ENCODE results near the gene ABHD16A. TPM values are rescaled to one million over a fixed set of nuclear protein-coding genes. Genes with fewer than 3 reads are reported as not detected.

ABHD16A gene
- total and polyA plus RNA-seq, 2 of the 13 experiments (the other 11 are each of a cell fraction or from before 2014, with no cell fraction given), result 43.5 to 45.4 TPM

DNA sequence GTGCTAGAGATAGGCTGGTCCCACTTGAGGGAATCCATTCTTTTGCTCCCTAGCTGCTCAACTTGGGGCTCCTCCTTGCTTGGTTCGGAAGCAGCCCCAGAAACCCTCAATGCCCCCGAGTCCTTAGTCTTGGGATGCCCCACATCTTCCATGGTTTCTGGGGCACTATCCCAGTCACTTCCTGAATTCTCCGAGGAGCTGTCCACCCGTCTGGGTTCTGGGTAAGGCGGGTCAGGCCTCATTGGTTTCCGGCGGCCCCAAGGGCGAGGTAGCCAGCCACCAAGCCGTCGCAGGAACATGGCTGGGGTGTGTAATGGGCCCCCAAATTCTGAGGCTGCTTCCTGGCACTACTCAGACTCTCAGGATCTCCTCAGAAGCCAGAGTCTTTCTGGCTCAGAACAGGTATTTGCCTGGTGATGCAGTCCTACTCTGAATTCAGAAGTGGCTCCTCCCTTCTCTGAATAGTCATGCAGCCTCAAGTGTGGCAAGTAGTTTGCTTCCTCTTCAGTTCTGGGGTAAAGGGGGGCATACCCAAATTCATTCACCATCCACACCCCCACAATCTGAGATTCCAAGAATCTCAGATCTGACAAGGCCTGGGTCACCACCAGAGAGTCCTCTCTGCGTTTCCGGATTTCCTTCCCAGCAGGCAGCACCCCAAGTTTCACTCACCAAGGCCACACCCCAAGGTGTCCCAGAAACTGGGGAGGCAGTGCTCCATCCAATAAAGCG is 43.3 kb downstream of the ABHD16A start (continued):
- no peak for TF ChIP-seq CEBPZ (IDR thresholded peaks at IDR 0.05; ENCODE audit: low read length)
- TF ChIP-seq, protein P1, sequence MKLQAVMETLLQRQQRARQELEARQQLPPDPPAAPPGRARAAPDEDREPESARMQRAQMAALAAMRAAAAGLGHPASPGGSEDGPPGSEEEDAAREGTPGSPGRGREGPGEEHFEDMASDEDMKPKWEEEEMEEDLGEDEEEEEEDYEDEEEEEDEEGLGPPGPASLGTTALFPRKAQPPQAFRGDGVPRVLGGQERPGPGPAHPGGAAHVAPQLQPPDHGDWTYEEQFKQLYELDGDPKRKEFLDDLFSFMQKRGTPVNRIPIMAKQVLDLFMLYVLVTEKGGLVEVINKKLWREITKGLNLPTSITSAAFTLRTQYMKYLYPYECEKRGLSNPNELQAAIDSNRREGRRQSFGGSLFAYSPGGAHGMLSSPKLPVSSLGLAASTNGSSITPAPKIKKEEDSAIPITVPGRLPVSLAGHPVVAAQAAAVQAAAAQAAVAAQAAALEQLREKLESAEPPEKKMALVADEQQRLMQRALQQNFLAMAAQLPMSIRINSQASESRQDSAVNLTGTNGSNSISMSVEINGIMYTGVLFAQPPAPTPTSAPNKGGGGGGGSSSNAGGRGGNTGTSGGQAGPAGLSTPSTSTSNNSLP (IDR thresholded peaks at IDR 0.05; ENCODE audit: low read depth, low read length), result no peak
- no peak for TF ChIP-seq ZBTB42 (CRISPR knock-in tag; IDR thresholded peaks at IDR 0.05)
- no peak for TF ChIP-seq ZKSCAN5 (CRISPR knock-in tag; IDR thresholded peaks at IDR 0.05)
- no peak for TF ChIP-seq GFI1 (CRISPR knock-in tag; IDR thresholded peaks at IDR 0.05; ENCODE audit: borderline replicate concordance)
- no peak for TF ChIP-seq ZBTB38 (CRISPR knock-in tag; IDR thresholded peaks at IDR 0.05)
- TF ChIP-seq HOMEZ (CRISPR knock-in tag; IDR thresholded peaks at IDR 0.05; ENCODE audit: low read depth), result no peak
- TF ChIP-seq MXI1 (IDR thresholded peaks at IDR 0.05; ENCODE audit: borderline replicate concordance, low read depth, low read length), result no peak
- no peak for TF ChIP-seq RAD51 (IDR thresholded peaks at IDR 0.05; ENCODE audit: borderline replicate concordance)
- no peak for TF ChIP-seq ADNP (CRISPR knock-in tag; IDR thresholded peaks at IDR 0.05)
- TF ChIP-seq IRF2 (CRISPR knock-in tag; IDR thresholded peaks at IDR 0.05), result no peak
- no peak for TF ChIP-seq HNF4G (IDR thresholded peaks at IDR 0.05; ENCODE audit: borderline replicate concordance, low read depth, low read length)
- TF ChIP-seq HNF4G (CRISPR knock-in tag; IDR thresholded peaks at IDR 0.05; ENCODE audit: borderline replicate concordance, low read depth), result no peak
- TF ChIP-seq, protein P2, sequence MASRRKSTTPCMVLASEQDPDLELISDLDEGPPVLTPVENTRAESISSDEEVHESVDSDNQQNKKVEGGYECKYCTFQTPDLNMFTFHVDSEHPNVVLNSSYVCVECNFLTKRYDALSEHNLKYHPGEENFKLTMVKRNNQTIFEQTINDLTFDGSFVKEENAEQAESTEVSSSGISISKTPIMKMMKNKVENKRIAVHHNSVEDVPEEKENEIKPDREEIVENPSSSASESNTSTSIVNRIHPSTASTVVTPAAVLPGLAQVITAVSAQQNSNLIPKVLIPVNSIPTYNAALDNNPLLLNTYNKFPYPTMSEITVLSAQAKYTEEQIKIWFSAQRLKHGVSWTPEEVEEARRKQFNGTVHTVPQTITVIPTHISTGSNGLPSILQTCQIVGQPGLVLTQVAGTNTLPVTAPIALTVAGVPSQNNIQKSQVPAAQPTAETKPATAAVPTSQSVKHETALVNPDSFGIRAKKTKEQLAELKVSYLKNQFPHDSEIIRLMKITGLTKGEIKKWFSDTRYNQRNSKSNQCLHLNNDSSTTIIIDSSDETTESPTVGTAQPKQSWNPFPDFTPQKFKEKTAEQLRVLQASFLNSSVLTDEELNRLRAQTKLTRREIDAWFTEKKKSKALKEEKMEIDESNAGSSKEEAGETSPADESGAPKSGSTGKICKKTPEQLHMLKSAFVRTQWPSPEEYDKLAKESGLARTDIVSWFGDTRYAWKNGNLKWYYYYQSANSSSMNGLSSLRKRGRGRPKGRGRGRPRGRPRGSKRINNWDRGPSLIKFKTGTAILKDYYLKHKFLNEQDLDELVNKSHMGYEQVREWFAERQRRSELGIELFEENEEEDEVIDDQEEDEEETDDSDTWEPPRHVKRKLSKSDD (CRISPR knock-in tag; IDR thresholded peaks at IDR 0.05; ENCODE audit: low read depth), result no peak
- TF ChIP-seq ATAD3A (CRISPR knock-in tag; IDR thresholded peaks at IDR 0.05), result no peak
- TF ChIP-seq MIER3 (CRISPR knock-in tag; IDR thresholded peaks at IDR 0.05; ENCODE audit: borderline replicate concordance), result no peak
